B cell (primary cell): Measurements from ENCODE around the gene CD96. TPM values are rescaled to one million over a fixed set of nuclear protein-coding genes. Genes with fewer than 3 reads are reported as not detected.

ENCODE experiments used
- ATAC-seq: fragments of 200-7000 bp; cut with Tn5 transposase; one replicate; pipeline ENCODE4 v1.10.0; 2021; ENCODE audit warnings: low read depth, mild to moderate bottlenecking, moderate number of reproducible peaks, moderate library complexity
- CTCF ChIA-PET: fragments of 350-600 bp; sonication (Branson Sonifier 250); formaldehyde crosslinking; loops from one replicate; lab custom pipeline; 2021; ENCODE audit warnings: antibody characterized with exemption, inconsistent platforms; lab: Charles Lee
- POLR2A ChIA-PET: fragments of 350-600 bp; sonication (Branson Sonifier 250); formaldehyde crosslinking; loops from one replicate; lab custom pipeline; 2021; ENCODE audit warnings: antibody characterized with exemption; lab: Charles Lee
- DNase-seq: peaks from one replicate; pipeline ENCODE4 v3.0.0; 2013
- H2AFZ ChIP-seq: 2 replicates; pipeline ENCODE4 v1.6.1; 2012; ENCODE audit warnings: mild to moderate bottlenecking, low read depth, low read length; ENCODE audit not compliant: insufficient read depth, poor library complexity, severe bottlenecking
- H3K27ac ChIP-seq, 2 donors: 1 replicate in 1 of 2; 2 replicates in 1 of 2; pipeline ENCODE4 v1.5.1; 2012 to 2013; ENCODE audit warnings: low read length in 2 of 2, mild to moderate bottlenecking in 2 of 2, moderate library complexity in 1 of 2
- H3K27me3 ChIP-seq, 4 experiments: fragments of 200-600 bp in 1 of 4; sonication (generic) in 1 of 4; replicated peaks in 1 of 4; 1 replicate in 2 of 4; 2 replicates in 2 of 4; pipeline versions ENCODE4 v1.6.1 to v1.7.0; 2013 to 2016; ENCODE audit warnings: low read length in 3 of 4, mild to moderate bottlenecking in 2 of 4, mixed read lengths in 1 of 4, moderate library complexity in 1 of 4; ENCODE audit not compliant: insufficient read depth in 4 of 4, control insufficient read depth in 3 of 4; ENCODE audit errors: control extremely low read depth in 1 of 4
- H3K36me3 ChIP-seq, 2 experiments: replicated peaks in 1 of 2; 1 replicate in 1 of 2; 2 replicates in 1 of 2; pipeline versions ENCODE4 v1.6.1 to v1.7.1; 2013; ENCODE audit warnings: low read length in 1 of 2; ENCODE audit not compliant: insufficient read depth in 2 of 2, control insufficient read depth in 1 of 2; ENCODE audit errors: control extremely low read depth in 1 of 2, extremely low read depth in 1 of 2
- H3K4me1 ChIP-seq, 2 donors: fragments of 200-600 bp in 1 of 2; sonication (generic) in 1 of 2; 1 replicate in 1 of 2; 2 replicates in 1 of 2; pipeline versions ENCODE4 v1.5.1 to v1.6.1; 2013 to 2017; ENCODE audit warnings: low read length in 2 of 2; ENCODE audit not compliant: control insufficient read depth in 2 of 2, insufficient read depth in 2 of 2
- H3K4me2 ChIP-seq: replicated peaks from 2 replicates; pipeline ENCODE3; 2012; ENCODE audit warnings: mild to moderate bottlenecking, low read depth, low read length; ENCODE audit not compliant: poor library complexity, severe bottlenecking
- H3K4me3 ChIP-seq, 5 experiments: fragments of 200-600 bp in 1 of 5; sonication (generic) in 1 of 5; 1 replicate in 3 of 5; 2 replicates in 2 of 5; pipeline versions ENCODE4 v1.5.1 to v1.7.0; 2011 to 2016; ENCODE audit warnings: low read length in 4 of 5, mild to moderate bottlenecking in 4 of 5, low read depth in 2 of 5, control low read depth in 1 of 5, moderate library complexity in 1 of 5; ENCODE audit not compliant: insufficient read depth in 1 of 5; ENCODE audit errors: control extremely low read depth in 1 of 5, extremely low read depth in 1 of 5
- H3K79me2 ChIP-seq: fragments of 200-600 bp; sonication (generic); one replicate; pipeline ENCODE4 v1.6.0; 2016; ENCODE audit warnings: low read length; ENCODE audit not compliant: control insufficient read depth, insufficient read depth
- H3K9ac ChIP-seq: fragments of 200-600 bp; sonication (generic); 2 replicates; pipeline ENCODE4 v1.6.1; 2017; ENCODE audit warnings: mild to moderate bottlenecking, low read length, moderate library complexity
- H3K9me3 ChIP-seq, 3 donors: one replicate each; pipeline versions ENCODE4 v1.6.1 to v1.7.1; 2013; ENCODE audit warnings: low read length in 2 of 3; ENCODE audit not compliant: control insufficient read depth in 2 of 3, insufficient read depth in 1 of 3; ENCODE audit errors: control extremely low read depth in 1 of 3
- H4K20me1 ChIP-seq: 2 replicates; pipeline ENCODE4 v1.6.0; 2012; ENCODE audit warnings: mild to moderate bottlenecking, low read length; ENCODE audit not compliant: insufficient read depth, control insufficient read depth, poor library complexity, severe bottlenecking
- H3K27ac Mint-ChIP-seq: one replicate; pipeline ENCODE4 v1.8.0; 2021; ENCODE audit warnings: mixed read lengths
- H3K27me3 Mint-ChIP-seq: one replicate; pipeline ENCODE4 v1.8.0; 2021; ENCODE audit warnings: mixed read lengths
- H3K4me1 Mint-ChIP-seq: one replicate; pipeline ENCODE4 v1.8.0; 2021; ENCODE audit warnings: mixed read lengths
- H3K4me3 Mint-ChIP-seq: one replicate; pipeline ENCODE4 v1.8.0; 2021; ENCODE audit warnings: mixed read lengths
- H3K9me3 Mint-ChIP-seq: one replicate; pipeline ENCODE4 v1.8.0; 2022; ENCODE audit warnings: mixed read lengths; ENCODE audit not compliant: insufficient read depth
- CTCF ChIP-seq: fragments of 200-600 bp; IDR thresholded peaks from one replicate; pipeline ENCODE4 v1.8.0; 2022; ENCODE audit warnings: antibody characterized with exemption, mild to moderate bottlenecking
- EZH2 ChIP-seq: IDR thresholded peaks from 2 replicates; pipeline ENCODE4 v1.6.1; 2012; ENCODE audit warnings: borderline replicate concordance, low read depth, mild to moderate bottlenecking, moderate library complexity, low read length; ENCODE audit not compliant: insufficient read depth, poor library complexity, severe bottlenecking
- WGBS: methylation state at CpG from one replicate; pipeline ENCODE4 v1.1.5; 2013; ENCODE audit warnings: missing lambda C conversion rate; ENCODE audit not compliant: insufficient coverage; 5-methylcytosine and 5-hydroxymethylcytosine counted together
- intact Hi-C: fragments of 100-400 bp; cut with micrococcal nuclease; formaldehyde crosslinking; loops from one replicate; pipeline ENCODE4 v1.10.0; 2022
- polyA plus RNA-seq: library from polyadenylated mRNA; depleted of rRNA; stranded (reverse); fragments of >200 nt; gene quantifications from 2 replicates; pipeline ENCODE4 v1.2.3, GENCODE V29; 2012
- total RNA-seq, 2 donors: library from RNA; stranded (reverse); fragments of 120-200 nt in 1 of 2; gene quantifications; 1 replicate in 1 of 2; 2 replicates in 1 of 2; pipeline versions ENCODE4 v1.2.3 to v1.2.4, GENCODE V29; 2013 to 2022

The CD96 gene
- total and polyA plus RNA-seq, 2 donors (not counting 1 experiment from before 2014, with no cell fraction given), result 21.4 to 56.2 TPM

DNA sequence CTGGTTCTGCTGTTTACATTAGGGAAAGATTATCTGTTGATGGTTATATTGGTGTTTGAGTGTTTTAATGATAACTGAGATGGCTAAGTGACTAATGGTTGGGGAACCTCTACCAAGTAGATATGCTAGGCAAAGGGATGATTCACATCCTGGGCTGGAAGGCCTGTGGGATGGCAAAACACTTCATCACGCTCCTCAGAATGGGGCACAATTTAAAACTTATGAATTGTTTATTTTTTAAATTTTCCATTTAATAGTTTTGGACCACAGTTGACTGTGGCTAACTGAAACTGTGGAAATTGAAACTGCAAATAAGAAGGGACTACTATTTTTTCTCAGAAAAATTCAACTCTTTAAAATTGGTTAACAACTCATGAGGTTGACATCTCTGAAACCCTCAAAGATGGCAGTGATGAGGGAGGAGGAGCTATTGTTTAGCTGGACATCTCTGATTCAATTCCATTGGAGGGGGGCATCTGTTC is 153.7 kb downstream of the CD96 start:
- no peaks in the 10 kb centered on the region for H3K27me3 ChIP-seq
- ATAC-seq (no peak), DNase-seq (no peak)
- no peak overlapping the region for H3K9ac ChIP-seq
- no peak overlapping the region for H3K27ac Mint-ChIP-seq
- intact Hi-C loops, result no loop called here
- no peaks in the 10 kb centered on the region for H3K27me3 Mint-ChIP-seq
- WGBS, result no CpG with 5 or more reads among the region's 1 CpG
- no peaks in the 10 kb centered on the region for H4K20me1 ChIP-seq
- H2AFZ ChIP-seq, result no peak overlapping the region
- peaks cover 5 to 25% of the 10 kb centered on the region in 2 donors for H3K4me1 ChIP-seq
- H3K9me3 Mint-ChIP-seq, result no peaks in the 10 kb centered on the region
- peaks cover 33% of the 10 kb centered on the region for H3K4me1 Mint-ChIP-seq
- H3K27ac ChIP-seq, result no peak overlapping the region
- H3K79me2 ChIP-seq, result peaks cover 30% of the 10 kb centered on the region
- no peaks in the 10 kb centered on the region for H3K9me3 ChIP-seq
- no peaks in the 10 kb centered on the region for H3K36me3 ChIP-seq
- CTCF ChIA-PET, result interaction anchor here (1.0 to 2.2 kb wide), 6 partner anchors 21 to 118 kb away, joined by 3 to 13 read pairs (median 6); no protein-coding TSS in a partner anchor
- H3K4me2 ChIP-seq, result no peak overlapping the region
- no peak overlapping the region for H3K4me3 Mint-ChIP-seq
- TF ChIP-seq CTCF, result no peak
- TF ChIP-seq EZH2, result no peak
- POLR2A ChIA-PET, result no interaction called here
- no peak overlapping the region for H3K4me3 ChIP-seq

GRCh38 chr3:111700054-111700453 is 158.1 kb downstream of the CD96 start:
- no peak overlapping the region for H3K27ac ChIP-seq
- H4K20me1 ChIP-seq, result no peaks in the 10 kb centered on the region
- peaks cover 17% of the 10 kb centered on the region for H3K4me1 Mint-ChIP-seq
- H2AFZ ChIP-seq, result no peak overlapping the region
- H3K79me2 ChIP-seq, result peaks cover 18% of the 10 kb centered on the region
- ChIA-PET POLR2A (no interaction called here), CTCF (interaction anchor here (0.8 to 3.0 kb wide), 7 partner anchors 9 to 268 kb away, joined by 3 to 19 read pairs (median 10); no protein-coding TSS in a partner anchor)
- H3K27me3 Mint-ChIP-seq, result no peaks in the 10 kb centered on the region
- no peak overlapping the region for H3K9ac ChIP-seq
- H3K4me3 ChIP-seq, result no peak overlapping the region
- no peaks in the 10 kb centered on the region for H3K36me3 ChIP-seq
- intact Hi-C loops, result no loop called here
- no peaks in the 10 kb centered on the region for H3K27me3 ChIP-seq
- no peak overlapping the region for H3K4me2 ChIP-seq
- DNase-seq (no peak), ATAC-seq (no peak)
- no peak overlapping the region for H3K27ac Mint-ChIP-seq
- H3K4me3 Mint-ChIP-seq, result no peak overlapping the region
- H3K9me3 ChIP-seq, result no peaks in the 10 kb centered on the region
- no peaks in the 10 kb centered on the region for H3K9me3 Mint-ChIP-seq
- H3K4me1 ChIP-seq, result peaks cover 3 to 6% of the 10 kb centered on the region in 2 donors
- WGBS, result no CpG with 5 or more reads among the region's 3 CpGs
- TF ChIP-seq CTCF, result no peak
- TF ChIP-seq EZH2, result no peak
